HG02943 (cell line): ENCODE data around the gene ARL4D.
"Not testable (repeated sequence)": the region's sequence is repeated elsewhere in the genome, so short reads cannot be mapped to it uniquely, and the experiment has no call there.

Experiments
- ATAC-seq: cut with Tn5 transposase; IDR thresholded peaks from one replicate; pipeline ENCODE4 v1.9.1; 2021; ENCODE audit warnings: mild to moderate bottlenecking, low read depth, moderate library complexity; ENCODE audit not compliant: unreplicated experiment

ARL4D gene

DNA sequence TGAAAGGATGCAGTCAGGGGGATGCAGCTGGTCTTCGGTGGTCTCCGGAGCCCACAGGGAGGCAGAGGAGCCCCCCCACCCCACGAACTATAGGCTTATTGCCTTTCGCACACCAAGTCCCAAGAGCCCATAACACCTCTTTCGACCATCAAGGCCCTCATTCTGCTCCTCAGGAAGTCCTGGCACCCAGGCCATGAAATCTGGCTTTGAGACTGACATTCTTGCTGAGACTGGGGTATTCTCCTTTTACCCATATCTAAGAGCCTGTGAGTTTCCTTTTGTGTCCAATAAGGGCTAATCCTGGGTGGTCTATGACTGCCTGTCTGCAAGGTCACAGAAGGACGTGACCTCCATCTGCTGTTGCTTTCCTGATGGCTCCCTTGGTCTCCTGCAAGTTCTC, 6.4 kb upstream of the ARL4D start:
- no peak for ATAC-seq

DNA sequence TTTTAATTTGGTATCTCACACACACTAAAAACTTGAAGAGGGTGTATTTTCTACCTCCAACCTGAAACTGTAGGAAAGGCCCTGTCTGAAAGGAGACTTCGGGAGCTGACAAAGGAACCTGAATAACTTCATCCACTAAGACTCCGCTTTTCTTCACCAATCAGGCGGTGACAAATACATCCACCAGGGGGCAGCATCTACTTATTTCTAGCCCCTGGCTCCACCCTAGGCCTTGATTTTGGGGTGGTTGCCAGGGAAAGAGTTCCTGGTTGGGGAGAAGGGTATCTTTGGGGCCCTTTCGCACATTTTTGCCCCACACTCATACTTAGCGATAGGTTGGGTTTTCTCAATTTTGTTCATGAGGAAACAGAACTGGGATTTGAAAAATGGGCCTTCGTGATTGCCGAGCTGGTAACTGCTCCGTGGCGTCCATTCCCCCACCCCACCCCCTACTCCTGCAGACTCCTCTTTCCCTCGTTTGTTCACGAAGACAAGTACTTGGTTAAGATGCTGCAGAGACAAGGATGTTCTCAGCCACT, 4.8 kb upstream of the ARL4D start:
- ATAC-seq, result no peak

DNA sequence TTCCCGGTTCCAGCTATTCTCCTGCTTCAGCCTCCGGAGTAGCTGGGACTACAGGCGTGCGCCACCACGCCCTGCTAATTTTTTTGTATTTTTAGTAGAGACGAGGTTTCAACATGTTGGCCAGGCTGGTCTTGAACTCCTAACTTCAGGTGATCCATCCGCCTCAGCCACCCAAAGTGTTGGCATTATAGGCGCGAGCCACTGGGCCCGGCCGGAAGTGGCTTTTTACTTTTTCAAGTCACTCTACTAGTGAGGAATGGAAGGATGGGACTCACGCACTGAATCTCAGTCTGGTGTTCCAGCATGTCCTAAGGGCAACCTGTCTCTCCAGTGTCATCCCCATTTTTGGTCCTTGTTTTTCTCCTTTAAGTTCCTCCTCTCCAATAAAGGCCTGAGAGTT, 4.1 kb upstream of the ARL4D start:
- not testable (repeated sequence) for ATAC-seq

DNA sequence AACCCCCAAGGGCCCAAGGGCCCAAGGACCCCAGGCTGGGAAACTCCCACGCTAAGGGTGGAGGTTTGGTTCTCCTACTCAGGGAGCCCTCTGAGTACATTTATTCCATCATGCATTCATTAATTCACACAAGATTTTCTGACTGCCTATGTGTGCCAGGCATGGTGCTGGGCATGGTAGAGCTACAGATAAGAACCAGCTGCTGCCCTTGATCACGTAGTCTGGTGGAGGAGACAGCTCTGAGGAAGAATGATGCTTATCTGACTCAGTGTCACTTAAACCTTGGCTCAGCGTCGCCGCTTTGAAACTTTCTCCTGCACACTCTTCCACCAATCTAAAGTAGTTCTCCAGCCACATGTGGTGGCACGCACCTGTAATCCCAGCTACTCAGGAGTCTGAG, 3.6 kb upstream of the ARL4D start:
- ATAC-seq, result no peak

DNA sequence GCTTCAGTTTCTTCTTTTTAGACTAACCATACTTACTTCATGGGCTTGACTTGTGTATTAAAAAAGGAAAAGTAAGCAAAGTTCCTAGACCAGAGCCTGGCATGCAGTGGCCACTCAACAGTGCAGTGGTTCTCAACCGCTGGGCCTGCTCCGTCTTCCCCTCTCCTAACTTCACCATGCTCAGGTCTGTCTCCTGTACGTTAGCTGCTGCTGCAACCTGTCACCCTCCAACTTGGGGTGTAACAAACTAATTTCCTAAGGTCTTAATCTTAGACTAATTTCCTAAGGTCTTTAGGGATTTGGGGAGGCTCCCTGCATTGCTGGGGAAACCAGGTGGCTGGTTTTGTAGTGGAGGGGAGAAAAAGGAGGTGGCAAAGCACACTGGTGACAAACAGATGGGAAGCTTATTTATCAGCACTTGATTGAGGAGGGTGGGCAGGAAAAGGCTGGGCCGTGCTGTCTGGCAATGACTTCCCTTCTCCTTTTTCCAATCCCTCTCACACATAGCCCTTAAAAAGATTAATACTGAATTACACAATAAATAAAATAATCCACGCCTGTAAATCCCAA, 2.2 kb upstream of the ARL4D start:
- ATAC-seq, result no peak

DNA sequence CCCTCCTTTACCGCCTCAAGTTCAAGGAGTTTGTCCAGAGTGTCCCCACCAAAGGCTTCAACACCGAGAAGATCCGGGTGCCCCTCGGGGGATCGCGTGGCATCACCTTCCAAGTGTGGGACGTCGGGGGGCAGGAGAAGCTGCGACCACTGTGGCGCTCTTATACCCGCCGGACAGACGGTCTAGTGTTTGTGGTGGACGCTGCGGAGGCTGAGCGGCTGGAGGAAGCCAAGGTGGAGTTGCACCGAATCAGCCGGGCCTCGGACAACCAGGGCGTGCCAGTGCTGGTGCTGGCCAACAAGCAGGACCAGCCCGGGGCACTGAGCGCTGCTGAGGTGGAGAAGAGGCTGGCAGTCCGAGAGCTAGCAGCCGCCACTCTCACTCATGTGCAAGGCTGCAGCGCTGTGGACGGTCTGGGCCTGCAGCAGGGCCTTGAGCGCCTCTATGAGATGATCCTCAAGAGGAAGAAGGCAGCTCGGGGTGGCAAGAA, 1.1 kb downstream of the ARL4D start:
- ATAC-seq, result no peak

DNA sequence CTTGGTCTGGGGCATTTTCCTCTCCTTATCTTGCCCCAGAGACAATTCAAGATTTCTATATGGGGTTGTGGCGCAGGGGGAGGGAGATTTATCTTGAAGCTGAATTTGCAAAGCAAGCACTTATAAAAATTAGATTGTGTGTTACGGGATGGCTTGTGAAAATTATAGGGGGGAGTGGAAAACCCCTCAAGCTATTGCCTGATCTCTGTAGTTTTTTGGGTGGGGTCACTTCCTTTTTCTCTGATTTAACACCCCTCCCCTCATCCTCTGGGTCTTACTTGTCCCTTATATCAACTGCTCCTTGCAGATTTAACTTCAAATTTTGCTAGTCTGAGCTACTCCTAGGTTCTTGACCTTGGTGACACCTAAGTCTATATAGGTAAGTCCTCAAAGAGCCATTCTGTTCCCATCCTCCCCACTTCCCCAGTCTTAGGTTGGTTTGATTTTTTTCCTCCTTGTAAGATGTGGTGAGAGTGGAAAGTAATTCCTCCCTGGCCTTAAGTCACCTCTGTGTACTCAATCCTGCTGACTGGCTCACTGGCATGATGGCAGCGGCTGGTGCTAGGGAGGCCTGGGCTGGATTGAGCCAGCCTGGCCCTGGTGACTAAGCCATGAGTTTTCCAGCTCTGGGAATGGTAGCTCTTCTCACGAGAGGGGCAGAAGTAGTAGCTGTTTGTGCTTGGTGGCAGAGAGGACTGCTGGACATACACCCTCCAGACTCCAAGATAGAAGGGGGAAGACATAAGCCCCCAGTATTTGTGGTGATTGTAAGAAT, 2.3 kb downstream of the ARL4D start:
- no peak for ATAC-seq

DNA sequence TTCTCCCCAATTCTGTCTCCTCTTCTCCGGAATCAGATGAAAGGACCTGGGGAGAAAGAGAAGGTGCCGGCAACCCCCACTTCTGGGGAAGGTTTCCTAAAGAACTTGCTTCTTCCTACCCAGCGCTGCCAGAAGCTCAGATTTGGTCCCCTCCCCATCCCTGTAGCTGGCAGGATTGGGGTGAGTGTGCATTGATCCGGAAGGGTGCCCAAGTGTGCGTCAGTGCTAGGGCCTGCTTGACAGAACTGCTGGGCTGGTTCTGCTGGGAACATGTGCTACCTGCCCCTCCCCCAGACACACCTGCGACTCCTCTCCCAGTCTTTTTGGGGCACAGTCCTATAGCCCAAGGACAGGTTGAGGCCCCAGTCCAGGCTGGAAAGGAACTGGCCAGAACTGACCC, 3.3 kb downstream of the ARL4D start:
- no peak for ATAC-seq

DNA sequence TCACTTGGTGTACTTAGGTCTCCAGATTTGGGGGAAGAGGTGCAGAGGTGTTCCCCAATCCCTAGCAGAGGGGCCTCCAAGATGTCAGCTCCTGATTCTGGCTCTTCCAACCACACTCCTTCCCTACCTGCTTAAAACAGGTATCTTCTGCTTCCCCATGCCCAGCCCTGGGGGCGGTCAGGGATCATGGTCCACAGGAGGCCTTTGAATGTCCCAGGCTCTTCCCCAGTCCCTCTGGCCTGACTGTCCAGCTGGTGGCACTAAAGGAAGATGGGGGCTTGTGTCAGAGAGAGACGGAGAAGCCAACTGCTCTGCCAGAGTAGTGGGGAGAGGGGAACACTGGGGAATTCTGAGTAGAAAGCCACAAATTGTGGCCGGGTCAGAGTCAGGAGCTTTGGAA, 3.8 kb downstream of the ARL4D start:
- no peak for ATAC-seq

DNA sequence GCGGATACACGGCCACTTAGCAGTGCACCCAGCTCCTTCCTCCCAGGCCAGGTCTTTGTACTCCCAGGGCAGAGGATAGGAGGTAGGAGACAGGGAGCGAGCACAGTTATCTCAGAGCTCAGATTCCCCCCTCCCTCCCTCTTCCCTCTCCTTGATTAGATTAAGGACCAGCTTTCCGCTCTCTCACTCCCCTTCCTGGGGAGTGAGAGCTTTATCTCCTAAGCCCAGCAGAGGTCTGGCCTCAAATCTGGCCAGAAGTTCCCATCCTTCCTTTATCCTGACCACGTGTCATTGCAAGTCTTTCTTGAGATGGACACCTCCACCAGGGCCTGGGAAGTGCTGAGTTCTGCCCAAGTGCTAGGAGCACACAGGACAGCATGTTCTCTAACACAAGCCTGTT, 5.1 kb downstream of the ARL4D start:
- ATAC-seq, result no peak

DNA sequence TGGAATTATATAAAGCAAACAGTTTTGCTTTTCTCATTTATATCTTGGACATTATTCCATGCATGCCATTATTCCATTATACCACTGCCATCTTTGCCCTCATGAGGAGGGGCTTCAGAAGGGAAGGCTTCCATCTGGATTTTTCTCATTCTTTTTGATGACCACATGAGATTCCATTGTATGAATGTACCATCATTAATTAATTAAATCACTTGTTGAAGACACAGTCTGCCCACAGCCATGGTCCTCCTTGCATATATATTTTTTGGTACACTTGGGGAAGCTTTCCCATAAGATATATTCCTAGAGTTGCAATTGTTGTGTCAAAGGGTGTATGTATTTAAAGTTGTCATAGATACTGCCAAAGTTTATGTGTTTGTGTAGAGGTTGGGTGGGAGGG, 7.1 kb downstream of the ARL4D start:
- ATAC-seq, result no peak

DNA sequence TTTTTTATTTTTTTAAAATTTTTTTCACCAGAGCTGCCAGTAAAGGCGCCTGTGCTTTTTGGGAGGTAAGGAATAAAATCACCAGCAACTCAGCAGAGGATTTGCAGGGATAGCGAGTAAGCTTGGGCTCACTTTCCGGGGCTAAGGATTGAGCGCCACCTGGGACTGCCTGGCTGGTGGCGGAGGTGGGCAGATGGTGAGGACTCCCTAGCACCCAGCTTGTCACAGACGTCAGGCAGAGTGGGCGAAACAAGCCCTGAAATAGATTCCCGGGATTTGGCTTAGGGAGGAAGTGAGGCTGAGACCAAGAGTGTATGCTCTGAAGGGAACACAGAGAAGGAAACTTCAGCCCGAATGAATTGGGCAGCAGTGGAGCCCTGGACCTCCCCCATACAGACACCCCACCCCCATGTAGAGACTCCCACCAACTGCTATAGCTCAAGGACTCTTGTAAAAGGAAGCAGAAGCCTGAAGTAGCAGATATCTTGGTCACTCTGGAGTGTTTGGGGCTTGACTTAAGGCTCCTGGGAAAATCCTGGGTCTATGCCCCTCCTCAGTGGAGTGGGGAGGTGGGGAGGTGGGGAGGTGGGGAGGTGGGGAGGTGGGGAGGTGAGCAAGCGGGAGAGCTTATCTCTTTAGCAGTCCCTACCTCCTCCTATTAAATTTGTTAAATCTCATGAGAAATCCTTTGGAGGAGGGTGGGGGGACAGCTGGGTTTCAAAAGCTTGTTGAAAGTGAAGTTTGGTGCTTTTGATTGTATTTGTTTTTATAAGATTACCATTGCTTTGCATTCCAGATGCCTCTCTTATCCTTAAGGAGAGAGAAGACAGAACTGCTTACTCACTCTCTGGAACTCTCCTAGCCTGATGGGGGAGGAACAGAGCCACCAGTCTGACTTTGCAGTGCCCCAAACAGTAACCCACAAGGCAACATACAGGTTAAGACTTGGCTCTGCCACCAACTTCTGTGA, 8.2 kb downstream of the ARL4D start:
- ATAC-seq, result no peak

DNA sequence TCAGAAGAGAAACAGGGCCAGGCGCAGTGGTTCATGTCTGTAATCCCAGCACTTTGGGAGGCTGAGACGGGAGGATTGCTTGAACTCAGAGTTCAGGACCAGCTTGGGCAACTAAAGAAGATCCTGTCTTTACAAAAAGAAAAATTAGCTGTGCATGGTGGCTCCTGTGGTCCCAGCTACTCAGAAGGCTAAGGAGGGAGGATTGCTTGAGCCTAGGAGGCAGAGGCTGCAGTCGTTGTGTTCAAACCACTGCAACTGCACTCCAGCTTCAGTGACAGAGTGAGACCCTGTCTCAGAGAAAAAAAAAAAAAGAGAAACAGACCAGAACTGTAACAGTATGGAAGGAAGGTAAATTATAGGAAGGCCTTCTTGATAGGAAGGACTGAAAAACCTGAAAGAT, 10.3 kb downstream of the ARL4D start:
- ATAC-seq, result no peak

DNA sequence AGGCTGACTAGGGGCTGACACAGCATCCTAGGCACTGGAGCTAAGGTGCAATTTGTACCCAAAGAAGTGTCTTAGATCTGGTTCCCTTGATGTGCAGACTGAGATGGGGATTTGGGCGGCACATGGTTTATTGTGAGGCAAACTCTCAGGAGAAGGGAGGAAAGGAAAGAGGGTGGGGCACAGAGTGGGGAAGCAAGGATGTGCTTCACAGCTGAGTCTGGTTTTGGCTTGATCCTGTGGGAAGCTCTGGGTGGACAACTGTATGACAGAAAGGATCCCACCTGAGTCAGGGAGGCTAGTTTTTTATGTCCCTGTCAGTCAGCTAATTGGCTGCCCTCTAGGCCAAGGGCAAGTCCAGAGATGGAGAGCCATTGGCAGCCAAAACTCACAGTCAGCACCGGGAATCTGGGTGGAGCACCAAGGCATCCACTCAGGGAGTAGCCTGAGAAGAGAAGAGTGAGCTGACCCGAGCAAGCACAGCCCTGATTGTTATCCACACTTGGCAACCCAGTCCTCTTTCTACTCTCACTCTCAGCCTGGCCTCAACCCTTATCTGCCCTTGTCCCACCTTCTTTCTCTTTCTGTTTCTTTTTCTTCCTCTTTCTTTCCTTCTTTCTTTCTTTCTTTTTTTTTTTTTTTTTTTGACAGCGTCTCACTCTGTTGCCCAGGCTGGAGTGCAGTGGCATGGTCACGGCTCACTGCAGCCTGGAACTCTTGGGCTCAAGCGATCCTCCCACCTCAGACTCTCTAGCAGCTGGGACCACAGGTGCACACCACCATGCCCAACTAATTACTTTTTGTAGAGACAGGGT, 12.0 kb downstream of the ARL4D start:
- ATAC-seq, result no peak

DNA sequence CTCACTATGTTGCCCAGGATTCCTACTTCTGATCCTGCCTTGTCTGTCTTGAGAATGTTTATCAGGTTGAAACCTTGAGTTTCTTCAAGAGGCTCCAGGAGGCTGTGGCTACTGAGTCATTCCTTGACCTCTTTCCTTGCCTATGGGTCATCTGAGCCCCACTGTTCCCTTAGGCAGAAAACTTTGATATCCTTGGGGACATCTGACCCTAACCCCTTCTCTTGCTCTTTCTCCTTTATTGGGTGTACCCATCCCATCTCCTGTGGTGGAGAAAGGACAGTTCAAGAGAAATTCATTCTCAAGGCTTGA, 12.5 kb downstream of the ARL4D start:
- ATAC-seq, result no peak

DNA sequence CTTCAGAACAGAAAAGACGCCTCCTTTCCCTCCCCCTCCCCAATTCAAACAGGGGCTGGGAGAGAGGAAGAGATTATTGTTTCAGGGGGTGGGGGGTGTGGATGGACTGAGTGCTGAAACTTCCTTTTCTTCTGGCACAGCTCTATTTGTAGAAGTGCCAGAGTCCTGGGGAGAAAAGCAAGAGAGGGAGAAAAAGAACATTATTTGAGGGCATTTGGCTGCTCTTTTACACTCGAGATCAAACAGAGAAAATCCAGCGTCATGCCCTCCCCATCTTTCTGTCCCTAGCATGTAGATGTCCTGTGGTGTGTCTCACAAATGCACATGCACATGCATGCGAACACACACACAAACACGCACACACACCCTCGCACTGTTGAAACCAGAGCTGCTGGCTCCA, 13.0 kb downstream of the ARL4D start:
- ATAC-seq, result no peak

DNA sequence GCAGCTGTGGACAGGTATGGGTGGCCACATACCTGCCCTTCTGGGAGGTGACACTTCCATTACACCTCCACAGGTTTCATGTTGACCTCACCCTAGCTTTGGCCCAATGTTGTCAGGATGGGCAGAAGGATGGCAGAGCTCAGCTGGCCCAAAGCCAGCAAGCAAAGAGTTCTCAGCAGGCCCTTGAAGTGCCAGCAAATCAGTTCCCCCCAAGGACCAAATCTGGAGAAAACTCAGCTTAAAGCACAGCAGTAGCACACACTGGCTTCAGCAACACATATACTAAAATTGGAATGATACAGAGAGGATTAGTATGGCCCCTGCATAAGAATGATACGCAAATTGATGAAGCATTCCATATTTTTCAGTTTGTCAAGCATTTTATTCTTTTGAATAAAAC, 13.4 kb downstream of the ARL4D start:
- ATAC-seq, result no peak

DNA sequence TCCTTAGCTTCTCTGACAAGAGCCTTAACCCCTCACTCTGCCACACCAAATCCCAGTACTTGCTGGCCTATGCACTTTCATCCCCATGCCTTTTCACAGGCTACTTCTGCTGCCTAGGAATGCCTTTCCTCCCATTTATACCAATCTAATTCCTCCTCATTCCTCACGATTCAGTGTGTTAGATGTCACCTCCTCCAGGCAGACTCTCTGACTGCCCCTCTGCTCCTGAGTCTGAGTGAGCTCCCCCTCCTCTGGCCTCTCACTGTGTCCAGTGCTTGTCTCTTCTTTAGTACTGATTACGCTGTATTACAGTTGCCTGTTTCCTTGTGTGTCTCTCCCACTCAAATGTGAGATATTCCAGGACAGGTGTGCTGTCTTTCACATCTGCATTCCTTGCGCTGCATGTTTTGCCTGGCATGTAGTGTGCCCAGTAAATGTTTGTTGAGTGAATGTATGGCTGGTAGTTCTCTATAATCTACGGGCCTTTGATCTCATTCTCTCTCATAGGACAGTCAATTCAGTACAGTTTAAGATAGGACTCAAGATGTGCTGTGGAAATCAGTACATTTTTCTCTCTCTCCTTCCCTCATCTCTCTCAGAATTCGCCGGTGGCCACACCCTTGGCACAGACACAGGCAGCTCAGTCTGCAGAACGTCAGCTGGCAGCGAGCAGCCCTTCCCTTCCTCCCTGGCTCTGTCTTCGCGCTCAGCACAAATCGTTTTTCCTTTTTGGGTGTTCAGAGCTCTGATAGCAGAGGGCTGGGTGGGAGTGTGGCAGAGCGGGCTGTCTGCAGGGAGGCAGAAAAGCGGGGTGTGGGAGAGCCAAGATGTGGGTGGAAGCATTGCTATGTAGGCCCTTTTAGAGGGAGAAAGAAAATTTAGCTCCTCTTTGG, 18.5 kb downstream of the ARL4D start:
- ATAC-seq, result no peak
